K562 (cell line): ENCODE data around the gene KSR2.

Experiments used
- CHD4 ChIP-seq: fragments of 200-600 bp; sonication (generic); IDR thresholded peaks from 3 replicates; pipeline ENCODE4 v1.6.1; 2012; ENCODE audit warnings: low read depth, mild to moderate bottlenecking, mixed read lengths, low read length, inconsistent platforms; ENCODE audit not compliant: insufficient read depth, insufficient replicate concordance, poor library complexity, severe bottlenecking
- FOXJ3 ChIP-seq: sonication (generic); formaldehyde crosslinking; IDR thresholded peaks from 2 replicates; pipeline ENCODE4 v1.4.0; 2020; ENCODE audit warnings: mild to moderate bottlenecking, missing genetic modification reagents
- MAFF ChIP-seq: IDR thresholded peaks from 2 replicates; pipeline ENCODE4 v1.6.1; 2012; ENCODE audit warnings: low read length, improper control_type of control experiment
- NFIC ChIP-seq: fragments of 450-650 bp; IDR thresholded peaks from 2 replicates; pipeline ENCODE4 v1.6.1; 2017; ENCODE audit warnings: mild to moderate bottlenecking, inconsistent platforms
- POLR2AphosphoS5 ChIP-seq: IDR thresholded peaks from 2 replicates; pipeline ENCODE4 v1.6.1; 2011; ENCODE audit warnings: mild to moderate bottlenecking, low read depth, low read length, moderate library complexity; ENCODE audit not compliant: control insufficient read depth, insufficient read depth
- SRSF3 ChIP-seq: fragments of 200-400 bp; formaldehyde crosslinking; IDR thresholded peaks from 2 replicates; pipeline ENCODE4 v1.6.1; 2016; ENCODE audit warnings: mild to moderate bottlenecking, low read length, moderate library complexity; ENCODE audit not compliant: insufficient read depth
- ZNF699 ChIP-seq: fragments of 250-450 bp; sonication (Bioruptor Pico); IDR thresholded peaks from 2 replicates; pipeline ENCODE4 v1.8.0; 2021; ENCODE audit warnings: mild to moderate bottlenecking, moderate library complexity; ENCODE audit not compliant: insufficient replicate concordance
- TF ChIP-seq, protein P1 (sequence below), 3 experiments: IDR thresholded peaks in 2 of 3; conservative IDR thresholded peaks in 1 of 3; 2 replicates each; pipeline ENCODE4 v1.5.1; 2011 to 2012; ENCODE audit warnings: low read length in 3 of 3, mild to moderate bottlenecking in 3 of 3, control low read depth in 2 of 3, improper control_type of control experiment in 1 of 3, inconsistent platforms in 1 of 3, low read depth in 1 of 3, mixed read lengths in 1 of 3, moderate library complexity in 1 of 3; ENCODE audit not compliant: insufficient read depth in 2 of 3

DNA sequence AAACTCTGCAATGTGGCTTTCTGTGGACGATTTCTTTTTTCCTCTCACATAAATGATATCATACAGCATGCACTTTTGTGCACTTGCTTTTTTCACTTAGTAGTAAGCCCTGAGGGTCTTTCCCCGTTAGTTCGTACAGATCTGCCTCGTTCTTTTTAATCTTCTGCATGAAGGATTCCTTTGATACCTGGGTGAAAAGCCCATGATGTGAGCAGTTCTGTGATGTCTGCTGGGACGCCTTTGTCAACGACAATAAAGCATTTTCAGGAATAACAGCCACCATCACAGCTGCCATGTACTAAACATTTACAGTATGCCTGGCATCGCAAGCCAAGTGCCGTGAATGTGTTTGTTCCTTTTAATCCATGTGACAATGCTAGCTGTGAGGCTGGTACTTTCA lies 99.2 kb downstream of the KSR2 start:
- TF ChIP-seq POLR2AphosphoS5 (no peak), MAFF (no peak), SRSF3 (no peak), ZNF699 (CRISPR knock-in tag) (no peak), CHD4 (no peak), NFIC (no peak), FOXJ3 (CRISPR knock-in tag) (no peak)
- TF ChIP-seq, protein P1, sequence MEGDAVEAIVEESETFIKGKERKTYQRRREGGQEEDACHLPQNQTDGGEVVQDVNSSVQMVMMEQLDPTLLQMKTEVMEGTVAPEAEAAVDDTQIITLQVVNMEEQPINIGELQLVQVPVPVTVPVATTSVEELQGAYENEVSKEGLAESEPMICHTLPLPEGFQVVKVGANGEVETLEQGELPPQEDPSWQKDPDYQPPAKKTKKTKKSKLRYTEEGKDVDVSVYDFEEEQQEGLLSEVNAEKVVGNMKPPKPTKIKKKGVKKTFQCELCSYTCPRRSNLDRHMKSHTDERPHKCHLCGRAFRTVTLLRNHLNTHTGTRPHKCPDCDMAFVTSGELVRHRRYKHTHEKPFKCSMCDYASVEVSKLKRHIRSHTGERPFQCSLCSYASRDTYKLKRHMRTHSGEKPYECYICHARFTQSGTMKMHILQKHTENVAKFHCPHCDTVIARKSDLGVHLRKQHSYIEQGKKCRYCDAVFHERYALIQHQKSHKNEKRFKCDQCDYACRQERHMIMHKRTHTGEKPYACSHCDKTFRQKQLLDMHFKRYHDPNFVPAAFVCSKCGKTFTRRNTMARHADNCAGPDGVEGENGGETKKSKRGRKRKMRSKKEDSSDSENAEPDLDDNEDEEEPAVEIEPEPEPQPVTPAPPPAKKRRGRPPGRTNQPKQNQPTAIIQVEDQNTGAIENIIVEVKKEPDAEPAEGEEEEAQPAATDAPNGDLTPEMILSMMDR (IDR thresholded peaks at IDR 0.05 in 2 of 3, conservative IDR thresholded peaks at IDR 0.05 in 1 of 3; ENCODE audit: insufficient read depth in 2 of 3, low read depth in 1 of 3, low read length in 3 of 3), result no peak
